KMS-11 (cell line): ENCODE data around the gene GPATCH4.
A peak's percentile ranks its signal among the peaks of the same experiment; 100 is the strongest.
"Not testable (repeated sequence)": the region's sequence is repeated elsewhere in the genome, so short reads cannot be mapped to it uniquely, and the experiment has no call there.

Experiments used
- H2AFZ ChIP-seq: fragments of 200-600 bp; sonication (generic); 2 replicates; pipeline ENCODE4 v1.6.1; 2016; ENCODE audit warnings: antibody characterized with exemption, mixed run types, low read depth
- H3K27ac ChIP-seq: fragments of 200-600 bp; sonication (generic); 2 replicates; pipeline ENCODE4 v1.6.1; 2016; ENCODE audit warnings: mild to moderate bottlenecking, mixed run types
- H3K27me3 ChIP-seq: fragments of 200-600 bp; sonication (generic); 2 replicates; pipeline ENCODE4 v1.6.1; 2017; ENCODE audit warnings: mild to moderate bottlenecking, low read depth, mixed run types, moderate library complexity; ENCODE audit not compliant: insufficient read depth
- H3K36me3 ChIP-seq: fragments of 200-600 bp; sonication (generic); 2 replicates; pipeline ENCODE4 v1.6.1; 2017; ENCODE audit warnings: mild to moderate bottlenecking, mixed run types; ENCODE audit not compliant: insufficient read depth
- H3K4me1 ChIP-seq: fragments of 200-600 bp; sonication (generic); 2 replicates; pipeline ENCODE4 v1.6.1; 2016; ENCODE audit warnings: mild to moderate bottlenecking, low read depth, mixed run types; ENCODE audit not compliant: poor library complexity, severe bottlenecking
- H3K4me2 ChIP-seq: fragments of 200-600 bp; sonication (generic); 2 replicates; pipeline ENCODE4 v1.7.0; 2016; ENCODE audit warnings: mild to moderate bottlenecking, mixed run types
- H3K4me3 ChIP-seq: fragments of 200-600 bp; sonication (generic); IDR thresholded peaks from 2 replicates; pipeline ENCODE4 v1.6.1; 2017; ENCODE audit warnings: low read depth, low read length, mixed read lengths; ENCODE audit not compliant: insufficient read depth
- H3K79me2 ChIP-seq: fragments of 200-600 bp; sonication (generic); 2 replicates; pipeline ENCODE4 v1.6.1; 2016; ENCODE audit warnings: low read depth, mixed run types; ENCODE audit not compliant: insufficient read depth
- H3K9ac ChIP-seq: fragments of 200-600 bp; sonication (generic); 2 replicates; pipeline ENCODE4 v1.6.1; 2016; ENCODE audit warnings: mild to moderate bottlenecking, mixed run types
- H4K20me1 ChIP-seq: fragments of 200-600 bp; sonication (generic); 2 replicates; pipeline ENCODE4 v1.6.1; 2016; ENCODE audit warnings: mild to moderate bottlenecking, mixed run types; ENCODE audit not compliant: insufficient read depth
- CTCF ChIP-seq: fragments of 200-600 bp; sonication (generic); conservative IDR thresholded peaks from 2 replicates; pipeline ENCODE4 v1.6.1; 2017; ENCODE audit warnings: low read depth, mild to moderate bottlenecking, antibody characterized with exemption, low read length, moderate library complexity, mixed read lengths

Gene GPATCH4

DNA sequence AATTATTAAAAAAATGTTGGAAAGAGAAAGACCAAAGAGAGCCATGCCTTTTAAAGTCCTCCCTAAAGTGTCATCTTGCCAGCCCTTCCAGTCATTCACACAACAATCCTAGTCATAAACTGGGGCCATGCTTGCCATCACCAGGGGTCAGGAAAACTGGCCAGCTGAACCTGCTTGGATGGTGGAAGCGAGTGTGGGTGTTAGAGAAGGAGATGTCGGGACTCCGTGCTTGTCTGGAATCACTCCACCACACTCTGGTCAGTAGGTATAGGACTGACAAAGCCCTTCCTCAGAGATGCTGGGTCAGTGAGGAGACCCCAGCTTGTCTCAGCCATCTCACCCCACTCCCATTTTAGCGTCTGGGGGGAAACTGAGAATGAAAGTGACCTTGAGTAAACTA, 14.7 kb upstream of the GPATCH4 start:
- no peaks in the 10 kb centered on the region for H3K36me3 ChIP-seq
- H3K9ac ChIP-seq = no peak overlapping the region
- peaks cover 99% of the 10 kb centered on the region for H3K27me3 ChIP-seq
- H3K4me1 ChIP-seq = peaks cover 9% of the 10 kb centered on the region
- H3K4me3 ChIP-seq = no peak overlapping the region
- H3K4me2 ChIP-seq = no peak overlapping the region
- no peaks in the 10 kb centered on the region for H3K79me2 ChIP-seq
- H4K20me1 ChIP-seq = no peaks in the 10 kb centered on the region
- H3K27ac ChIP-seq = no peak overlapping the region
- no peak; the same call in 1 of the 2 replicates for TF ChIP-seq CTCF
- H2AFZ ChIP-seq = no peak overlapping the region

GRCh38 chr1:156612666-156613065, 11.4 kb upstream of the GPATCH4 start:
- H3K79me2 ChIP-seq = no peaks in the 10 kb centered on the region
- no peaks in the 10 kb centered on the region for H3K36me3 ChIP-seq
- no peak overlapping the region for H3K4me3 ChIP-seq
- peaks cover 14% of the 10 kb centered on the region for H3K4me1 ChIP-seq
- no peak overlapping the region for H3K4me2 ChIP-seq
- H3K27ac ChIP-seq = no peak overlapping the region
- H2AFZ ChIP-seq = no peak overlapping the region
- TF ChIP-seq CTCF = no peak
- H3K9ac ChIP-seq = no peak overlapping the region
- peaks cover 76% of the 10 kb centered on the region for H3K27me3 ChIP-seq
- H4K20me1 ChIP-seq = no peaks in the 10 kb centered on the region

GRCh38 chr1:156610072-156610471, 8.8 kb upstream of the GPATCH4 start:
- not testable (repeated sequence) for H3K79me2 ChIP-seq, H3K4me2 ChIP-seq, H3K36me3 ChIP-seq, H2AFZ ChIP-seq, H3K27ac ChIP-seq, H4K20me1 ChIP-seq, H3K4me3 ChIP-seq, H3K9ac ChIP-seq
- peaks cover 17% of the 10 kb centered on the region for H3K4me1 ChIP-seq
- H3K27me3 ChIP-seq = peaks cover 58% of the 10 kb centered on the region

GRCh38 chr1:156608981-156609380, 7.7 kb upstream of the GPATCH4 start:
- peak; percentile 99 for TF ChIP-seq CTCF
- Histone ChIP-seq H3K79me2 (no peaks in the 10 kb centered on the region), H3K9ac (no peak overlapping the region), H3K27ac (no peak overlapping the region), H3K4me2 (peak overlapping the region; percentile 39), H3K36me3 (no peaks in the 10 kb centered on the region), H4K20me1 (no peaks in the 10 kb centered on the region), H2AFZ (peak overlapping the region; percentile 3; the same call in 1 of the 2 replicates), H3K27me3 (peaks cover 48% of the 10 kb centered on the region), H3K4me1 (peaks cover 17% of the 10 kb centered on the region), H3K4me3 (no peak overlapping the region)

DNA sequence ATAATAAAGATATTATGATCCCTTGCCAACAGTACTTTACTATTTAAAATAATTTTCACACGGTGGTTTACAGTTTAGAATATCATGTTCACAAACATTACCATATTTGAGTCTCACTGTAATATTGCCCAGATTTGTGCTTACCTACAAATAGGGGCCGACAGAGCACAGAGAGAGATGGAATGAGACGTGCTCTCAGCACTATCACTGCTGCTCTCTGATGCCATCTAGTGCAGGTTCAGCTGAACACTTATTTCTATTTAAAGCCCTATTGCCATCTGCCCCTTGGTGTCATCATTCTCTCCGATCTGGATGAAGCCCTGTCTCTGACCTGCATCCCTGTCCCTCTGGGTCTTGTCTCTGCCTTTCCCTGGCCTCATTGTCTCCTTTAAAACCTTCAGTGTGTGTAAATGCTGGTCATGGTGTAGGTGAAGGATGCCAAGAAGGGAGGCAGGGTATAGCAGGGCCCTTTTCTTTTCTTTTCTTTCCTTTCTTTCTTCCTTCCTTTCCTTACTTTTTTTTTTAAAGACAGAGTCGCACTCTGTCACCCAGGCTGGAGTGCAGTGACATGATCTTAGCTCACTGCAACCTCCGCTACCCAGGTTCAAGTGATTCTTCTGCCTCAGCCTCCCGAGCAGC, 6.9 kb upstream of the GPATCH4 start:
- no peaks in the 10 kb centered on the region for H4K20me1 ChIP-seq
- H3K27ac ChIP-seq = no peak overlapping the region
- H3K27me3 ChIP-seq = peaks cover 40% of the 10 kb centered on the region
- H3K4me1 ChIP-seq = peaks cover 17% of the 10 kb centered on the region
- peak; percentile 98 for TF ChIP-seq CTCF
- no peaks in the 10 kb centered on the region for H3K79me2 ChIP-seq
- no peak overlapping the region for H2AFZ ChIP-seq
- H3K36me3 ChIP-seq = no peaks in the 10 kb centered on the region
- no peak overlapping the region for H3K4me3 ChIP-seq
- peak overlapping the region; percentile 39 for H3K4me2 ChIP-seq
- no peak overlapping the region for H3K9ac ChIP-seq

- not testable (repeated sequence) for H3K9ac ChIP-seq, H2AFZ ChIP-seq, H3K36me3 ChIP-seq, H4K20me1 ChIP-seq, H3K4me2 ChIP-seq, H3K79me2 ChIP-seq, H3K4me3 ChIP-seq, H3K27ac ChIP-seq
- peaks cover 23% of the 10 kb centered on the region for H3K4me1 ChIP-seq
- peaks cover 32% of the 10 kb centered on the region for H3K27me3 ChIP-seq
These were observed 6.1 kb upstream of the GPATCH4 start for GRCh38 chr1:156607344-156607743.
